WTC11 (cell line): ENCODE data around the gene ARL4C.

Experiments used
- CTCF ChIP-seq: fragments of 200-600 bp; IDR thresholded peaks from 2 replicates; pipeline ENCODE4 v1.8.0; 2022; ENCODE audit warnings: antibody characterized with exemption
- E2F1 ChIP-seq: sonication (generic); formaldehyde crosslinking; IDR thresholded peaks from 2 replicates; pipeline ENCODE4 v1.8.0; 2022; ENCODE audit warnings: mild to moderate bottlenecking, missing genetic modification reagents
- IRF1 ChIP-seq: sonication (generic); formaldehyde crosslinking; IDR thresholded peaks from 2 replicates; pipeline ENCODE4 v1.8.0; 2023; ENCODE audit warnings: missing genetic modification reagents
- NFYB ChIP-seq: sonication (generic); formaldehyde crosslinking; conservative IDR thresholded peaks from 2 replicates; pipeline ENCODE4 v1.8.0; 2022; ENCODE audit warnings: low read depth, missing genetic modification reagents
- SMAD4 ChIP-seq: sonication (generic); formaldehyde crosslinking; IDR thresholded peaks from 2 replicates; pipeline ENCODE4 v1.8.0; 2022; ENCODE audit warnings: mild to moderate bottlenecking, missing genetic modification reagents

- TF ChIP-seq CTCF (no peak), E2F1 (CRISPR knock-in tag) (no peak), IRF1 (no peak), SMAD4 (CRISPR knock-in tag) (no peak), NFYB (CRISPR knock-in tag) (no peak)
Observed at GRCh38 chr2:234451242-234451641, 45.6 kb downstream of the ARL4C start.
